ENCODE measurements around the gene SNHG17. TPM values are rescaled to one million over a fixed set of nuclear protein-coding genes. Genes with fewer than 3 reads are reported as not detected.

SNHG17 gene
- total and polyA plus RNA-seq, 9 of the 15 experiments (the other 6 are each of a cell fraction or from before 2014, with no cell fraction given) = 29.8 to 106 (median 57.7) TPM

DNA sequence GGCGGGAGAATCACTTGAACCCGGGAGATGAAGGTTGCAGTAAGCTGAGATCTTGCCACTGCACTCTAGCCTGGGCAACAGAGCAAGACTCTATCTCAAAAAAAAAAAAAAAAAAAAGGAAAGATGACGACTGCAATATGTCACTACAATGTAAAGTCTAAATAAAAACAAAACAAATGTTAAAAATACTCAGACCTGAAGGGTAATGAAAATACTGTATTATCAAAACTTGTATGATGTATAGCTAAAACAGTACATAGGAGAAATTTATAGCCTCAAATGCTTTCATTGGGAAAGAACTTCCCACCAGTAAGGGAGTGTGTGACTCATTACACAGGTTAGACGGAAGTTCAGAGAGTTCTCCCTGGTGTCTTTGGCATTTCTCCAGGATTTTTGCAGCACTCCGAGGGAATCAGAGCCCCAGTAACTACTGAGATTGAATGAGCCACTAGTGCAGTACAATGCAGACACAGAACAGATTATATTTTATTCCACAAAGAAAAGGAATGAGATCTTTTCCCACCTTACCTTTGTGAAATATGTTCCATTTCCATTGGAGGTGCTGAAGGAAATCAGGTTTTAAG lies 25.0 kb upstream of the SNHG17 start (continued):
- TF ChIP-seq MEF2A (IDR thresholded peaks at IDR 0.05; ENCODE audit: control insufficient read depth, low read depth, low read length) = no peak
- TF ChIP-seq GABPB2 (CRISPR knock-in tag; conservative IDR thresholded peaks at IDR 0.05) = no peak
- TF ChIP-seq ZEB2 (IDR thresholded peaks at IDR 0.05) = 0 out of 2 replicates have a peak, but pooled peaks have one; percentile 11
- no peak for TF ChIP-seq RAD21 (CRISPR knock-in tag; conservative IDR thresholded peaks at IDR 0.05 in 1 of 2, IDR thresholded peaks at IDR 0.05 in 1 of 2)
- TF ChIP-seq GTF2E2 (tag; IDR thresholded peaks at IDR 0.05) = no peak
- TF ChIP-seq, protein P1, sequence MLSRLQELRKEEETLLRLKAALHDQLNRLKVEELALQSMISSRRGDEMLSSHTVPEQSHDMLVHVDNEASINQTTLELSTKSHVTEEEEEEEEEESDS (CRISPR knock-in tag; IDR thresholded peaks at IDR 0.05) = no peak
- no peak for TF ChIP-seq CHD4 (IDR thresholded peaks at IDR 0.05; ENCODE audit: insufficient read depth, insufficient replicate concordance, low read depth, low read length, poor library complexity, severe bottlenecking)
- TF ChIP-seq BMI1 (IDR thresholded peaks at IDR 0.05; ENCODE audit: low read length) = no peak
- TF ChIP-seq, protein P2, sequence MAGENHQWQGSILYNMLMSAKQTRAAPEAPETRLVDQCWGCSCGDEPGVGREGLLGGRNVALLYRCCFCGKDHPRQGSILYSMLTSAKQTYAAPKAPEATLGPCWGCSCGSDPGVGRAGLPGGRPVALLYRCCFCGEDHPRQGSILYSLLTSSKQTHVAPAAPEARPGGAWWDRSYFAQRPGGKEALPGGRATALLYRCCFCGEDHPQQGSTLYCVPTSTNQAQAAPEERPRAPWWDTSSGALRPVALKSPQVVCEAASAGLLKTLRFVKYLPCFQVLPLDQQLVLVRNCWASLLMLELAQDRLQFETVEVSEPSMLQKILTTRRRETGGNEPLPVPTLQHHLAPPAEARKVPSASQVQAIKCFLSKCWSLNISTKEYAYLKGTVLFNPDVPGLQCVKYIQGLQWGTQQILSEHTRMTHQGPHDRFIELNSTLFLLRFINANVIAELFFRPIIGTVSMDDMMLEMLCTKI (IDR thresholded peaks at IDR 0.05; ENCODE audit: partially characterized antibody) = no peak
- TF ChIP-seq ARID2 (IDR thresholded peaks at IDR 0.05) = no peak
- TF ChIP-seq, protein P3, sequence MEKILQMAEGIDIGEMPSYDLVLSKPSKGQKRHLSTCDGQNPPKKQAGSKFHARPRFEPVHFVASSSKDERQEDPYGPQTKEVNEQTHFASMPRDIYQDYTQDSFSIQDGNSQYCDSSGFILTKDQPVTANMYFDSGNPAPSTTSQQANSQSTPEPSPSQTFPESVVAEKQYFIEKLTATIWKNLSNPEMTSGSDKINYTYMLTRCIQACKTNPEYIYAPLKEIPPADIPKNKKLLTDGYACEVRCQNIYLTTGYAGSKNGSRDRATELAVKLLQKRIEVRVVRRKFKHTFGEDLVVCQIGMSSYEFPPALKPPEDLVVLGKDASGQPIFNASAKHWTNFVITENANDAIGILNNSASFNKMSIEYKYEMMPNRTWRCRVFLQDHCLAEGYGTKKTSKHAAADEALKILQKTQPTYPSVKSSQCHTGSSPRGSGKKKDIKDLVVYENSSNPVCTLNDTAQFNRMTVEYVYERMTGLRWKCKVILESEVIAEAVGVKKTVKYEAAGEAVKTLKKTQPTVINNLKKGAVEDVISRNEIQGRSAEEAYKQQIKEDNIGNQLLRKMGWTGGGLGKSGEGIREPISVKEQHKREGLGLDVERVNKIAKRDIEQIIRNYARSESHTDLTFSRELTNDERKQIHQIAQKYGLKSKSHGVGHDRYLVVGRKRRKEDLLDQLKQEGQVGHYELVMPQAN (IDR thresholded peaks at IDR 0.05; ENCODE audit: borderline replicate concordance) = no peak
- no peak for TF ChIP-seq U2AF1 (optimal IDR thresholded peaks at IDR 0.05; ENCODE audit: low read depth, low read length)
- no peak for TF ChIP-seq GTF2F1 (IDR thresholded peaks at IDR 0.05; ENCODE audit: low read depth, low read length)
- TF ChIP-seq TCF7 (IDR thresholded peaks at IDR 0.05; ENCODE audit: borderline replicate concordance) = no peak
- TF ChIP-seq, protein P4, sequence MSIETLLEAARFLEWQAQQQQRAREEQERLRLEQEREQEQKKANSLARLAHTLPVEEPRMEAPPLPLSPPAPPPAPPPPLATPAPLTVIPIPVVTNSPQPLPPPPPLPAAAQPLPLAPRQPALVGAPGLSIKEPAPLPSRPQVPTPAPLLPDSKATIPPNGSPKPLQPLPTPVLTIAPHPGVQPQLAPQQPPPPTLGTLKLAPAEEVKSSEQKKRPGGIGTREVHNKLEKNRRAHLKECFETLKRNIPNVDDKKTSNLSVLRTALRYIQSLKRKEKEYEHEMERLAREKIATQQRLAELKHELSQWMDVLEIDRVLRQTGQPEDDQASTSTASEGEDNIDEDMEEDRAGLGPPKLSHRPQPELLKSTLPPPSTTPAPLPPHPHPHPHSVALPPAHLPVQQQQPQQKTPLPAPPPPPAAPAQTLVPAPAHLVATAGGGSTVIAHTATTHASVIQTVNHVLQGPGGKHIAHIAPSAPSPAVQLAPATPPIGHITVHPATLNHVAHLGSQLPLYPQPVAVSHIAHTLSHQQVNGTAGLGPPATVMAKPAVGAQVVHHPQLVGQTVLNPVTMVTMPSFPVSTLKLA (conservative IDR thresholded peaks at IDR 0.05) = peak in 1 of 2 experiments; percentile 70; a peak in 2 of 4 replicates
- TF ChIP-seq, protein P5, sequence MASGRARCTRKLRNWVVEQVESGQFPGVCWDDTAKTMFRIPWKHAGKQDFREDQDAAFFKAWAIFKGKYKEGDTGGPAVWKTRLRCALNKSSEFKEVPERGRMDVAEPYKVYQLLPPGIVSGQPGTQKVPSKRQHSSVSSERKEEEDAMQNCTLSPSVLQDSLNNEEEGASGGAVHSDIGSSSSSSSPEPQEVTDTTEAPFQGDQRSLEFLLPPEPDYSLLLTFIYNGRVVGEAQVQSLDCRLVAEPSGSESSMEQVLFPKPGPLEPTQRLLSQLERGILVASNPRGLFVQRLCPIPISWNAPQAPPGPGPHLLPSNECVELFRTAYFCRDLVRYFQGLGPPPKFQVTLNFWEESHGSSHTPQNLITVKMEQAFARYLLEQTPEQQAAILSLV (tag; IDR thresholded peaks at IDR 0.05) = no peak
- peak; percentile 100 for TF ChIP-seq HDAC2 (IDR thresholded peaks at IDR 0.05)
- TF ChIP-seq IFI16 (CRISPR knock-in tag; IDR thresholded peaks at IDR 0.05) = no peak
- TF ChIP-seq THRAP3 (IDR thresholded peaks at IDR 0.05; ENCODE audit: borderline replicate concordance) = no peak
- TF ChIP-seq, protein P6, sequence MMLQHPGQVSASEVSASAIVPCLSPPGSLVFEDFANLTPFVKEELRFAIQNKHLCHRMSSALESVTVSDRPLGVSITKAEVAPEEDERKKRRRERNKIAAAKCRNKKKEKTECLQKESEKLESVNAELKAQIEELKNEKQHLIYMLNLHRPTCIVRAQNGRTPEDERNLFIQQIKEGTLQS (IDR thresholded peaks at IDR 0.05) = peak; percentile 80
- TF ChIP-seq, protein P6 (CRISPR knock-in tag; conservative IDR thresholded peaks at IDR 0.05) = no peak
- TF ChIP-seq CXXC5 (CRISPR knock-in tag; IDR thresholded peaks at IDR 0.05) = peak; percentile 58; the same call in 1 of the 2 replicates

All from K562 (cell line).